ENCODE data around the gene POFUT1.

DNA sequence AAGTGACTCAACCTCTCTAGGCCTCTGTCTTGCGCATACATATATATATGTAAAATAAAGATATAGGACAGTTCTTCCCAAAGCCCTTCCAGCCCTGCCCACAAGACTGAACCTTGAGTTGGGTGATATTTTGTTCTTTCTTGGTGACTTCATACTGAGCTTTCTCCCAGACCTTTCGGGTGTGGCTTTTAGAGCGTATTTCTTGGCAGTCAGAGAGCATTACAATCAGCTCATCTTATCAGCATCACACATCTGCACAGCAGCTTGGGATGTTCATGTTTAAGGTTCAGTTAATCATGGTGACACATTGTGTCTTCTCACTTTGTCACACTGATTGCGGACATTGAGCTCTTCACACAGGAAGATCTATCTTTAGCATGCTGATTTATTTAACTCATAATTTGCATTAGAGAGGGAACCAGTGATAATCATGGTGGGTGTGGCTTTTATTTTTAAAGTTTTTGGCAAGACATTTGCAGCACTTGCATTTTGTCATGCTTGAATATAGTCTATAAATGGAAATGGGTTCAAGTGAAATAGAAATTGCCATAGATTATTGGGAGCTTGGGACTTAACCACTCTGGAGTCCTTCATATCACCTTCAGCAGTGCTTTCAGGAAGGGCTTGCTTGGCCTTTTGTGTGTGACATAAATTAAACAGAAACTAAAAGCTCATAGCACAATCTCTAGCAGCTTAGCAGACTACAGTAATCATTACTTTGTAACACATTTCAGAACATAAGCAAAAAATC, 78.1 kb downstream of the POFUT1 start:
- TF ChIP-seq, protein P1, sequence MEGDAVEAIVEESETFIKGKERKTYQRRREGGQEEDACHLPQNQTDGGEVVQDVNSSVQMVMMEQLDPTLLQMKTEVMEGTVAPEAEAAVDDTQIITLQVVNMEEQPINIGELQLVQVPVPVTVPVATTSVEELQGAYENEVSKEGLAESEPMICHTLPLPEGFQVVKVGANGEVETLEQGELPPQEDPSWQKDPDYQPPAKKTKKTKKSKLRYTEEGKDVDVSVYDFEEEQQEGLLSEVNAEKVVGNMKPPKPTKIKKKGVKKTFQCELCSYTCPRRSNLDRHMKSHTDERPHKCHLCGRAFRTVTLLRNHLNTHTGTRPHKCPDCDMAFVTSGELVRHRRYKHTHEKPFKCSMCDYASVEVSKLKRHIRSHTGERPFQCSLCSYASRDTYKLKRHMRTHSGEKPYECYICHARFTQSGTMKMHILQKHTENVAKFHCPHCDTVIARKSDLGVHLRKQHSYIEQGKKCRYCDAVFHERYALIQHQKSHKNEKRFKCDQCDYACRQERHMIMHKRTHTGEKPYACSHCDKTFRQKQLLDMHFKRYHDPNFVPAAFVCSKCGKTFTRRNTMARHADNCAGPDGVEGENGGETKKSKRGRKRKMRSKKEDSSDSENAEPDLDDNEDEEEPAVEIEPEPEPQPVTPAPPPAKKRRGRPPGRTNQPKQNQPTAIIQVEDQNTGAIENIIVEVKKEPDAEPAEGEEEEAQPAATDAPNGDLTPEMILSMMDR (conservative IDR thresholded peaks at IDR 0.05; ENCODE audit: low read depth in 2 of 2): no peak
- TF ChIP-seq EZH2 (IDR thresholded peaks at IDR 0.05; ENCODE audit: low read depth, unreplicated experiment) (no peak), POLR2AphosphoS5 (IDR thresholded peaks at IDR 0.05; ENCODE audit: low read depth) (no peak), EZH2phosphoT487 (IDR thresholded peaks at IDR 0.05; ENCODE audit: unreplicated experiment) (no peak), CREB1 (CRISPR knock-in tag; IDR thresholded peaks at IDR 0.05; ENCODE audit: low read depth) (no peak), JUNB (IDR thresholded peaks at IDR 0.05; ENCODE audit: unreplicated experiment) (no peak)
- TF ChIP-seq, protein P2, sequence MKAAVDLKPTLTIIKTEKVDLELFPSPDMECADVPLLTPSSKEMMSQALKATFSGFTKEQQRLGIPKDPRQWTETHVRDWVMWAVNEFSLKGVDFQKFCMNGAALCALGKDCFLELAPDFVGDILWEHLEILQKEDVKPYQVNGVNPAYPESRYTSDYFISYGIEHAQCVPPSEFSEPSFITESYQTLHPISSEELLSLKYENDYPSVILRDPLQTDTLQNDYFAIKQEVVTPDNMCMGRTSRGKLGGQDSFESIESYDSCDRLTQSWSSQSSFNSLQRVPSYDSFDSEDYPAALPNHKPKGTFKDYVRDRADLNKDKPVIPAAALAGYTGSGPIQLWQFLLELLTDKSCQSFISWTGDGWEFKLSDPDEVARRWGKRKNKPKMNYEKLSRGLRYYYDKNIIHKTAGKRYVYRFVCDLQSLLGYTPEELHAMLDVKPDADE (IDR thresholded peaks at IDR 0.05): no peak
- TF ChIP-seq, protein P3, sequence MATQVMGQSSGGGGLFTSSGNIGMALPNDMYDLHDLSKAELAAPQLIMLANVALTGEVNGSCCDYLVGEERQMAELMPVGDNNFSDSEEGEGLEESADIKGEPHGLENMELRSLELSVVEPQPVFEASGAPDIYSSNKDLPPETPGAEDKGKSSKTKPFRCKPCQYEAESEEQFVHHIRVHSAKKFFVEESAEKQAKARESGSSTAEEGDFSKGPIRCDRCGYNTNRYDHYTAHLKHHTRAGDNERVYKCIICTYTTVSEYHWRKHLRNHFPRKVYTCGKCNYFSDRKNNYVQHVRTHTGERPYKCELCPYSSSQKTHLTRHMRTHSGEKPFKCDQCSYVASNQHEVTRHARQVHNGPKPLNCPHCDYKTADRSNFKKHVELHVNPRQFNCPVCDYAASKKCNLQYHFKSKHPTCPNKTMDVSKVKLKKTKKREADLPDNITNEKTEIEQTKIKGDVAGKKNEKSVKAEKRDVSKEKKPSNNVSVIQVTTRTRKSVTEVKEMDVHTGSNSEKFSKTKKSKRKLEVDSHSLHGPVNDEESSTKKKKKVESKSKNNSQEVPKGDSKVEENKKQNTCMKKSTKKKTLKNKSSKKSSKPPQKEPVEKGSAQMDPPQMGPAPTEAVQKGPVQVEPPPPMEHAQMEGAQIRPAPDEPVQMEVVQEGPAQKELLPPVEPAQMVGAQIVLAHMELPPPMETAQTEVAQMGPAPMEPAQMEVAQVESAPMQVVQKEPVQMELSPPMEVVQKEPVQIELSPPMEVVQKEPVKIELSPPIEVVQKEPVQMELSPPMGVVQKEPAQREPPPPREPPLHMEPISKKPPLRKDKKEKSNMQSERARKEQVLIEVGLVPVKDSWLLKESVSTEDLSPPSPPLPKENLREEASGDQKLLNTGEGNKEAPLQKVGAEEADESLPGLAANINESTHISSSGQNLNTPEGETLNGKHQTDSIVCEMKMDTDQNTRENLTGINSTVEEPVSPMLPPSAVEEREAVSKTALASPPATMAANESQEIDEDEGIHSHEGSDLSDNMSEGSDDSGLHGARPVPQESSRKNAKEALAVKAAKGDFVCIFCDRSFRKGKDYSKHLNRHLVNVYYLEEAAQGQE (IDR thresholded peaks at IDR 0.05; ENCODE audit: unreplicated experiment): no peak

Data from GM23338 (cell line).